SIG-M5 (cell line): ENCODE measurements around the gene CTNNA2.

Experiments
- DNase-seq: peaks from one replicate; lab custom pipeline; 2025; lab: John Stamatoyannopoulos, UW

The CTNNA2 gene

GRCh38 chr2:80573167-80573566, 1060.3 kb downstream of the CTNNA2 start:
- DNase-seq, result no peak

GRCh38 chr2:80573950-80574349, 1061.1 kb downstream of the CTNNA2 start:
- DNase-seq, result no peak

DNA sequence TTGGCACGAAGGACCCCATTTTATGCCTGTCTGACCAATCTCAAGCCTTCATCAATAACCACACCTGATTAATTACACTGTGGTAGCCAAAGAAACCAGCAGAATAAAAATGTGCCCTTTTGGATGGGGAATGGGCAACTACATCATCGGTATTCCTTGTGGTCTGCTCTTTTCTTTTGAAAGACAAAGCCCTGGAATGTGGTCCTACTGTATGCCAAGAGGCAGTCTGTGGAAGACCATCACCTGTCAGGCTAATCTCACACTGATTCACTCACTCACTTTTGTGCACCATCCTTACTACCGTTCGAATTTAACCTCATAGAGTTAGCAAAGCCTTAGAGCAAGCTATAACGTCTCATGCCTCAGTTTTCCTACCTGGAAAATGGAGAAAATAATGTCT, 1066.9 kb downstream of the CTNNA2 start:
- DNase-seq, result no peak

DNA sequence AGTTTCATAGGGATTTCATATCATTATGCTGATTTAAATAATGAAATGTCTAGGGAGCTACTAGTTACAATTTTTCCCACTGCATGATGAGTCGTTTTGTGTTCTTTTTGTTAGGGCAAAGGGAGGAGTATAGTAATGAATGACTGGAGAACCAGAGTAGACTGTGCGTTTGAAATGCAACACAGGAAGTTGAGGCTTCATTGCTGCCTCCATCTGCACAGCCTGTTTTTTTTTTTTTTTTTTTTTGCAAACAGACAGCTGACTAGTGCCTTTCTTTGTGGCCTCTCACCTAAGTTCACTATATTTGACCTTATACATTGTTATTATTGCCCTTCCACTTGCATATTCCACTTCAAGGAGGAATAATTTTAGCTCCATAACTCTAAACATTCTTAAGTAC, 1078.4 kb downstream of the CTNNA2 start:
- DNase-seq, result no peak

DNA sequence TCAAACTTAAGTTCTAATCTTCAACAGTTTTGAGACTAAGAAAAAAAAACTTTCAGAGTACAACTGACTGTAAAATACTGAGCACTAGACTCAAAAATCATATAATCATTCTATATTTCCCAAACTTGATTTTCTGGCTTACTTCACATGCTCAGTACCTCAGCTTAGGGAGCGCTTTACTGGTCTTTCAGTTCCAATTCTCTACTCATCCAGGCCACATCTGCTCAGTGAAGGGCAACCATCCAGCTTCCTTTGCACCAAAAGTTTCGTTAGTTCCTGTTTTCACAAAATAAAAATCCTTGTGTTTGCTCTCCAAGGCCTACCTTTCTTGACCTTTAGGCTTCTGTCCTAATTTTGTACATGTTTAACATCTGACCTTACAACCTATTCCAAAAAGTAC, 1079.3 kb downstream of the CTNNA2 start:
- DNase-seq, result no peak

DNA sequence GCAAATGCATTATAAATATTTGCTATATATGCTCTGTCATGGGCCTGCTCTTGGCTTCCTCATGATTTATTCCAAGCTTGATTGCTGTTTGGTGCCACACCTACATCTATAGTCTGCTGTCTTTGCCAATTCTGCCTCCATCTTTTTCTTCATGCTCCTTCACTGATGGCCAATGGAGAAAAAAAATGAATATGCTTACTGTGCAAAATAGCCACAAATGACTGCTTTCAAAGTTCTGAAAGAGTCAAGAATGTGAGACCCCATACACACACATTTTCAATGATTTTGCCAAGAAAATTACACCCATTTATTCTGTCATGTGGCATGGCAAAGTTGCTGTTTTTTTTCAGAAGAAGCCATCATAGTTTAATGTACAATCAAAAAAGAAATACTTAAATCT, 1097.3 kb downstream of the CTNNA2 start:
- DNase-seq, result no peak

DNA sequence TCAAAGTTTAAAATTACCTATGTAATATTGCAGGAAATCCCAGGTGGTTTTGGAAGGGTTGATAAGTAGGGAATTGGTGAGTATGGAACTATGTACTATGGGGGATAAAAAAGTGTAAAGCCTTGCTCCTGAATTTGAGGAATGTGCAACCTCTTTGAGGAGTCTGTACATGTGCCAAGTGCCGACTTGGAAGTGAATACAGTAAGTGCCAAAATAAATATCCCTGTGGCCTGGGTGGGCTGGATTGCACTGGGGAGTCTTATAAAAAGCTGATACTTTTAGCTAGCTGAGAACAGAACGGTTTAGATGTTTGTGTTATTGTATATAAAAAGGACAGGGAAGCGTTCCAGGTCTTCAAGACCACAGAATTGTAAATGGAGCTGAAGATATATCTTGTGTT, 1108.8 kb downstream of the CTNNA2 start:
- DNase-seq, result no peak

- no peak for DNase-seq
Observed at GRCh38 chr2:80624062-80624461, 1111.2 kb downstream of the CTNNA2 start.

- DNase-seq, result no peak
Observed at GRCh38 chr2:80634590-80634989, 1121.7 kb downstream of the CTNNA2 start.

DNA sequence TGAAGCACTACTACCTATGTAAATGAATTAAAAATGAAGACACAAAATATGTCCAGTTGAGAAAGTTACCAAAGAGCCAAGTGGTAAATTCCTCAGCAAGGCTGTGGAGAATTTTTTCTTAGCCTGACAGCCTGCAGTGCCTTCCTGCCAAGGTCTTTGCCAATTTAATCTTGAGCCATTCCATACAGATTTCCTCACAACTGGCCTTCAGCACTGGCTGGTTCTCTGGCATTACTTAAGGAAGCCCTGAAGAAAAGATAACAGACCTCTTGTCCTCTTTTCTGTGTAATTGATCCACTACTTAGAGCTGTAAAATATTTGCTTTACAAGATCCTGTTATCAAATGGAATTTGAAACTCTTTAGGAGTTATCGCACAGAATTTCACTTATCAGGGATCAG, 1125.9 kb downstream of the CTNNA2 start:
- no peak for DNase-seq

DNA sequence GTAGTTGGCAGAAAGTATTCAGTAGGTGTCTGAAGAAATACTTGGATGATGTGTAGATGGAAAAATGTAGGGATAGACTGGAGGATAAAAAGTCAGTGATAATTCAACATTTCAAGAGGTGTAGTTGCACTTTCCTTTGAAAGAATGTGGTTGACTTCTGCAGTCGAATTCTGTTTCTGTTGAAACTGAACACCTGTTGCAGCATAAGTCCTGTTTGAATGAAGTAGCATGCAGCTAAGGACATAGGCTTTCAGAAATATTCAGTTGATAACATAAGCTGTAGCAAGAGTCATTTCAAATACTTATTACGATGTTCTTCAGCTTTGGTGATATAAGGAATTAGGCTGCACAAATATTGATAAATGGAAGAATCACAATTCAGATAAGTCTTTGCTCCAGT, 1129.6 kb downstream of the CTNNA2 start:
- DNase-seq, result no peak

DNA sequence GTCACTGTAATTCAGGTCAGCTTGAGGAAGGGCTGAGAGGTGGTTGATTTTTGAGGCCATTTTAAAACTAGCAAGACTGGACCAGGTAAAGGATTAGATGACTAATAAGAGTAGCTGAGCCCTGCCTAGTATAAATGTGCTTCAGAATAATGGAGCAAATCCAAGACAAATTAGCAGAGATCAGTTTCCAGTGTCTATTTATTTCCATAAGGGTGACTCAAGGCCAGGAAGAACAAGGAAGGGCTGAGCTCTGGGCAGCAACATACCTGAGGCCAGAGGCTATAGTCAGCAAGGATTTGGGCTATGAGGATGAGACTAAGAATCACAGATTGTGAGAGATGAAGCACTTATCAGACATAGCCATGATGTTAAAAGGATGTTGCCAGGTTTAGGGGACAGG, 1130.7 kb downstream of the CTNNA2 start:
- DNase-seq, result no peak

GRCh38 chr2:80651435-80651834, 1138.6 kb downstream of the CTNNA2 start:
- no peak for DNase-seq

- DNase-seq, result no peak
Observed at GRCh38 chr2:80655265-80655664, 1142.4 kb downstream of the CTNNA2 start.

GRCh38 chr2:80670763-80671162, 1157.9 kb downstream of the CTNNA2 start:
- no peak for DNase-seq

GRCh38 chr2:80687524-80687923, 1174.7 kb downstream of the CTNNA2 start:
- no peak for DNase-seq

DNA sequence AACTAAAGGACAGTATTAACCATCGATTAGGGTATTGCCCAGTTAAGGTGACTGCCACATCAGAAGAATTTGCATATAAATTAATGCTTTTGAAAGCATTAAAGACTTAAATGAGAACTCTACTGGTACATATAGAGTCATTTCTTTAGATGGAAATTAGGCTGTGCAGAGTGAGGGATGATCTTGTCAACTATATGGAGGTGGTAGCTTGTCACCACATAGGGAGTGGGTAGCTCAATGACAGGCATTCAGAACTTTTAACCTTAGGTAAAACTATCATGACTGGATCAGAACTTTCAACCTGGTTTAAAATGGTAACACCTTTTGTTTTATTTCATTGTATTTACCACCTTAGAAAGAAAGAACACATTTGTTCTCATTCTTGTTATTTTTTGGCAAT, 1176.3 kb downstream of the CTNNA2 start:
- DNase-seq, result no peak
